K562 (cell line): ENCODE data around the gene NQO2. TPM values are rescaled to one million over a fixed set of nuclear protein-coding genes. Genes with fewer than 3 reads are reported as not detected.

Experiments used
- ARID3B ChIP-seq: fragments of 250-450 bp; sonication (Bioruptor Pico); IDR thresholded peaks from 2 replicates; pipeline ENCODE4 v1.4.0; 2020; ENCODE audit warnings: borderline replicate concordance
- BRD9 ChIP-seq: fragments of 450-650 bp; IDR thresholded peaks from 2 replicates; pipeline ENCODE4 v1.6.1; 2018; ENCODE audit warnings: low read depth; ENCODE audit not compliant: partially characterized antibody
- E2F1 ChIP-seq: sonication (generic); formaldehyde crosslinking; IDR thresholded peaks from 2 replicates; pipeline ENCODE4 v1.8.1; 2023; ENCODE audit warnings: mild to moderate bottlenecking, missing genetic modification reagents, moderate library complexity
- ETS2 ChIP-seq: IDR thresholded peaks from 2 replicates; pipeline ENCODE4 v1.6.1; 2016; ENCODE audit warnings: borderline replicate concordance, missing genetic modification characterization, mild to moderate bottlenecking, moderate library complexity, missing compliant biosample characterization; ENCODE audit not compliant: poor library complexity, severe bottlenecking
- HIVEP1 ChIP-seq: fragments of 250-450 bp; sonication (Bioruptor Pico); IDR thresholded peaks from 2 replicates; pipeline ENCODE4 v1.4.0; 2020; ENCODE audit warnings: mild to moderate bottlenecking
- HMGXB4 ChIP-seq: sonication (generic); formaldehyde crosslinking; IDR thresholded peaks from 2 replicates; pipeline ENCODE4 v1.8.1; 2023; ENCODE audit warnings: mild to moderate bottlenecking, missing genetic modification reagents
- KLF16 ChIP-seq: IDR thresholded peaks from 2 replicates; pipeline ENCODE4 v1.6.1; 2016; ENCODE audit warnings: antibody characterized with exemption
- NR4A1 ChIP-seq, 2 experiments: fragments of 250-450 bp in 1 of 2; fragments of 450-650 bp in 1 of 2; sonication (Bioruptor Pico) in 1 of 2; IDR thresholded peaks; 2 replicates each; pipeline versions ENCODE4 v1.4.0 to v1.6.1; 2016 to 2020; ENCODE audit warnings: mild to moderate bottlenecking in 2 of 2, missing compliant biosample characterization in 1 of 2, missing genetic modification characterization in 1 of 2, moderate library complexity in 1 of 2
- RBM17 ChIP-seq: fragments of 200-400 bp; formaldehyde crosslinking; IDR thresholded peaks from 2 replicates; pipeline ENCODE4 v1.6.1; 2017; ENCODE audit warnings: low read depth, mild to moderate bottlenecking, low read length, borderline replicate concordance
- RBM22 ChIP-seq: fragments of 200-400 bp; formaldehyde crosslinking; IDR thresholded peaks from 2 replicates; pipeline ENCODE4 v1.6.1; 2018; ENCODE audit warnings: low read length, low read depth; ENCODE audit not compliant: poor library complexity, severe bottlenecking
- SFPQ ChIP-seq: fragments of 200-400 bp; formaldehyde crosslinking; IDR thresholded peaks from 2 replicates; pipeline ENCODE4 v1.6.1; 2017; ENCODE audit warnings: mild to moderate bottlenecking, low read depth, low read length, moderate library complexity
- STAG1 ChIP-seq: sonication (generic); formaldehyde crosslinking; IDR thresholded peaks from 2 replicates; pipeline ENCODE4 v1.5.0; 2020; ENCODE audit warnings: missing genetic modification reagents, borderline replicate concordance
- TCF7L2 ChIP-seq: fragments of 150-350 bp; IDR thresholded peaks from 2 replicates; pipeline ENCODE4 v1.6.1; 2016; ENCODE audit warnings: low read depth, mild to moderate bottlenecking, low read length, moderate library complexity
- ZKSCAN3 ChIP-seq: fragments of 250-450 bp; sonication (Bioruptor Pico); IDR thresholded peaks from 2 replicates; pipeline ENCODE4 v1.4.0; 2020
- ZNF212 ChIP-seq: fragments of 450-650 bp; formaldehyde crosslinking; IDR thresholded peaks from 2 replicates; pipeline ENCODE4 v1.4.0; 2020; ENCODE audit warnings: mild to moderate bottlenecking
- ZNF507 ChIP-seq: conservative IDR thresholded peaks from 2 replicates; pipeline ENCODE4 v1.6.1; 2017; ENCODE audit warnings: missing genetic modification characterization, missing compliant biosample characterization
- ZNF639 ChIP-seq, 2 experiments: fragments of 200-800 bp in 1 of 2; sonication (Bioruptor generic) in 1 of 2; sonication (generic) in 1 of 2; formaldehyde crosslinking in 1 of 2; IDR thresholded peaks in 1 of 2; conservative IDR thresholded peaks in 1 of 2; 2 replicates each; pipeline versions ENCODE4 v1.5.0 to v1.6.1; 2016 to 2020; ENCODE audit warnings: missing compliant biosample characterization in 1 of 2, missing genetic modification characterization in 1 of 2, missing genetic modification reagents in 1 of 2
- ZNF696 ChIP-seq: fragments of 250-450 bp; sonication (Bioruptor Pico); conservative IDR thresholded peaks from 2 replicates; pipeline ENCODE4 v1.4.0; 2020; ENCODE audit warnings: mild to moderate bottlenecking, moderate library complexity
- polyA plus RNA-seq, 8 experiments: library from polyadenylated mRNA; depleted of rRNA in 4 of 8; stranded (reverse) in 5 of 8; unstranded in 3 of 8; fragments of >200 nt; fragmentation: Nextera tagmentation in 2 of 8; fragmentation: Illumina TruSeq in 1 of 8; extraction: Ambion mirVana in 2 of 8; extraction: Trizol in 1 of 8; gene quantifications; 2 replicates each; pipeline versions ENCODE4 v1.2.1 to v1.2.3, GENCODE V29; 2011 to 2014; ENCODE audit warnings: inconsistent platforms in 1 of 8, missing spikeins in 1 of 8
- total RNA-seq, 7 experiments: library from RNA; depleted of rRNA in 6 of 7; stranded (reverse); fragments of >200 nt in 6 of 7; fragmentation: Illumina TruSeq in 2 of 7; extraction: Trizol in 2 of 7; gene quantifications; 2 replicates each; pipeline versions ENCODE4 v1.2.1 to v1.2.3, GENCODE V29; 2011 to 2021; ENCODE audit warnings: low replicate concordance in 1 of 7

NQO2 gene
- total and polyA plus RNA-seq, 9 of the 15 experiments (the other 6 are each of a cell fraction or from before 2014, with no cell fraction given), result 54.6 to 214 (median 116) TPM

- TF ChIP-seq HMGXB4 (no peak), SFPQ (no peak), NR4A1 (CRISPR knock-in tag; IDR thresholded peaks at IDR 0.05) (peak; percentile 87; the same call in 1 of the 2 replicates), NR4A1 (tag; IDR thresholded peaks at IDR 0.05) (peak; percentile 99), ZKSCAN3 (CRISPR knock-in tag) (peak; percentile 73; the same call in 1 of the 2 replicates), E2F1 (CRISPR knock-in tag) (no peak), ARID3B (no peak; the same call in 1 of the 2 replicates), BRD9 (no peak), TCF7L2 (no peak), ZNF212 (CRISPR knock-in tag) (no peak), ZNF696 (CRISPR knock-in tag) (peak; percentile 64; the same call in 1 of the 2 replicates), ETS2 (tag) (peak; percentile 67), ZNF639 (CRISPR knock-in tag; conservative IDR thresholded peaks at IDR 0.05 in 1 of 2, IDR thresholded peaks at IDR 0.05 in 1 of 2) (peak in 1 of 2 experiments; percentile 89; a peak in 2 of 4 replicates), HIVEP1 (CRISPR knock-in tag) (peak; percentile 88; the same call in 1 of the 2 replicates), KLF16 (no peak), RBM17 (no peak), STAG1 (CRISPR knock-in tag) (no peak), ZNF507 (tag) (peak; percentile 45; the same call in 1 of the 2 replicates), RBM22 (no peak)
These were observed 19.8 kb upstream of the NQO2 start (continued) for GRCh38 chr6:2979819-2980464.
